GM23248 (cell line): ENCODE data around the gene DET1. TPM values are rescaled to one million over a fixed set of nuclear protein-coding genes. Genes with fewer than 3 reads are reported as not detected.

Experiments
- DNase-seq: peaks from one replicate; pipeline ENCODE4 v3.0.0-alpha.2; 2015
- H2AFZ ChIP-seq: fragments of 200-600 bp; sonication (generic); 2 replicates; pipeline ENCODE4 v1.6.1; 2016; ENCODE audit warnings: antibody characterized with exemption
- H3F3A ChIP-seq: fragments of 200-600 bp; sonication (generic); 2 replicates; pipeline ENCODE4 v1.6.1; 2016; ENCODE audit warnings: mild to moderate bottlenecking, antibody characterized with exemption, mixed run types; ENCODE audit not compliant: insufficient read depth
- H3K27ac ChIP-seq: fragments of 200-600 bp; sonication (generic); 2 replicates; pipeline ENCODE4 v1.5.1; 2016; ENCODE audit warnings: mild to moderate bottlenecking
- H3K27me3 ChIP-seq: fragments of 200-600 bp; sonication (generic); replicated peaks from 2 replicates; pipeline ENCODE4 v1.6.1; 2016; ENCODE audit warnings: mild to moderate bottlenecking; ENCODE audit not compliant: insufficient read depth
- H3K36me3 ChIP-seq: fragments of 200-600 bp; sonication (generic); 2 replicates; pipeline ENCODE4 v1.6.1; 2016; ENCODE audit warnings: low read depth, mild to moderate bottlenecking
- H3K4me1 ChIP-seq: fragments of 200-600 bp; sonication (generic); 2 replicates; pipeline ENCODE4 v1.6.1; 2016; ENCODE audit warnings: mild to moderate bottlenecking; ENCODE audit not compliant: insufficient read depth
- H3K4me2 ChIP-seq: fragments of 200-600 bp; sonication (generic); one replicate; pipeline ENCODE4 v1.6.1; 2016; ENCODE audit warnings: mild to moderate bottlenecking; ENCODE audit not compliant: unreplicated experiment
- H3K4me3 ChIP-seq: fragments of 200-600 bp; sonication (generic); 2 replicates; pipeline ENCODE4 v1.5.1; 2016; ENCODE audit warnings: mild to moderate bottlenecking
- H3K79me2 ChIP-seq: fragments of 200-600 bp; sonication (generic); 2 replicates; pipeline ENCODE4 v1.6.1; 2016; ENCODE audit warnings: mild to moderate bottlenecking; ENCODE audit not compliant: insufficient read depth
- H3K9ac ChIP-seq: fragments of 200-600 bp; sonication (generic); 2 replicates; pipeline ENCODE4 v1.6.1; 2016; ENCODE audit warnings: mild to moderate bottlenecking
- H3K9me2 ChIP-seq: fragments of 200-600 bp; sonication (generic); 2 replicates; pipeline ENCODE4 v1.6.1; 2016; ENCODE audit warnings: mixed run types, mild to moderate bottlenecking, moderate library complexity; ENCODE audit not compliant: insufficient read depth
- H3K9me3 ChIP-seq: fragments of 200-600 bp; sonication (generic); one replicate; pipeline ENCODE4 v1.6.1; 2017; ENCODE audit warnings: low read depth
- H4K20me1 ChIP-seq: fragments of 200-600 bp; sonication (generic); 2 replicates; pipeline ENCODE4 v1.6.0; 2016; ENCODE audit not compliant: insufficient read depth
- EZH2 ChIP-seq: fragments of 200-600 bp; sonication (generic); IDR thresholded peaks from 2 replicates; pipeline ENCODE4 v1.6.1; 2018; ENCODE audit warnings: antibody characterized with exemption, mild to moderate bottlenecking; ENCODE audit not compliant: insufficient read depth, poor library complexity, severe bottlenecking
- EZH2phosphoT487 ChIP-seq: fragments of 200-600 bp; sonication (generic); IDR thresholded peaks from 2 replicates; pipeline ENCODE4 v1.6.1; 2018; ENCODE audit warnings: antibody characterized with exemption, moderate library complexity, mild to moderate bottlenecking, low read depth; ENCODE audit not compliant: insufficient read depth
- WGBS, 2 experiments: methylation state at CpG; one replicate each; pipeline ENCODE4 v1.1.6; 2015 to 2017; ENCODE audit warnings: low lambda C conversion rate in 2 of 2, low coverage in 1 of 2; ENCODE audit errors: missing lambda C conversion rate in 2 of 2; 5-methylcytosine and 5-hydroxymethylcytosine counted together
- in situ Hi-C: fragments of 300-500 bp; cut with MboI; formaldehyde crosslinking; loops from 2 replicates; pipeline ENCODE4 v1.15.0; 2020
- polyA plus RNA-seq: library from polyadenylated mRNA; unstranded; fragments of >200 nt; fragmentation: Nextera tagmentation; extraction: Ambion mirVana; gene quantifications from 2 replicates; pipeline ENCODE4 v1.2.1, GENCODE V29; 2016
- total RNA-seq: library from RNA; depleted of rRNA; stranded (reverse); fragments of >200 nt; shearing (Covaris generic); gene quantifications from 2 replicates; pipeline ENCODE4 v1.2.3, GENCODE V29; 2014

The DET1 gene
- total and polyA plus RNA-seq, 2 experiments from 2014 or later = 5.5 to 10.2 TPM

DNA sequence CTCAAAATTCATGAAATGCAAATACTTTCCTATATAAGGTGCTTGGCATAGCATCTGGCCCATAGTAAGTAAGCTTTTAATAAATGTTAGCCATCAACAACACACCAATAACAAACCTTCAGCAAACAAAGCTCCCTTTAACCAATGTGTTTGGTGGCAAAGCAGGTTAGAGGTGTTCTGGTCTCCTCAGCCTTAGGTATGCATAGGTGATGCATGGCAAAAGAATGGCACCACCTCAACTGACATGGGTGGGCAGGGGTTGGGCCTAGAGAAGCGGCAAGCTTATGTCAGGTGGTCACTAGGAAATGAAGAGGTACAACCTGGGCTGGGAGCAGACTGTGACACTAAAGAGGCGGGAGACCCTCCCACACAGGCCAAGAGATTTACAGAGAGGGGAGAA is 40.8 kb downstream of the DET1 start:
- 96 to 100% methylated on average over 2 of the region's 2 CpGs for WGBS, 2 experiments
- no peak overlapping the region for H3K9ac ChIP-seq
- H3K4me2 ChIP-seq = no peak overlapping the region
- DNase-seq = no peak
- no peaks in the 10 kb centered on the region for H3K27me3 ChIP-seq
- in situ Hi-C loops = no loop called here
- no peaks in the 10 kb centered on the region for H3K4me1 ChIP-seq
- H4K20me1 ChIP-seq = no peaks in the 10 kb centered on the region
- no peaks in the 10 kb centered on the region for H3F3A ChIP-seq
- no peaks in the 10 kb centered on the region for H3K9me3 ChIP-seq
- TF ChIP-seq EZH2phosphoT487 (no peak), EZH2 (no peak)
- no peak overlapping the region for H3K4me3 ChIP-seq
- H3K9me2 ChIP-seq = no peaks in the 10 kb centered on the region
- no peak overlapping the region for H3K27ac ChIP-seq
- H3K79me2 ChIP-seq = no peaks in the 10 kb centered on the region
- no peaks in the 10 kb centered on the region; the same call in 1 of the 2 replicates for H3K36me3 ChIP-seq
- no peak overlapping the region for H2AFZ ChIP-seq

DNA sequence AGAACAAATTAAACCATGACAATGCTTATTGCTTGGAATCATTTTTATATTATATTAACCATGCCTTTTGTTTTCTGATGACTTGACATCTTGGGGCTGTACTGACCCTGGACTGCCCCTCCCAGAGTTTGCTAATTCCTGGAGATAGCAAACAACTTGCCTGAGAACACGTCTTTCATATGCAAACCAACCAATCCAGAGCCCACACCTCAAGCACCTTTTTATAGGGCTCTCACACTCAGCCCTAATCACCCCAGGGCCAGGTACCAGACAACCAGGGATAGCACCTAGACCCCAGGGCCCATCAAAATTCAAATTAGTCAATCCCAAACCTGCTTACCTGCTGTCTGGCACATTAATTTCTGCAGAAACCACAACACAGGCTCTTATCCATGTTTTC is 42.0 kb downstream of the DET1 start:
- TF ChIP-seq EZH2 = no peak
- TF ChIP-seq EZH2phosphoT487 = no peak
- H3K4me2 ChIP-seq = no peak overlapping the region
- in situ Hi-C loops = no loop called here
- DNase-seq = no peak
- no peaks in the 10 kb centered on the region for H4K20me1 ChIP-seq
- no peaks in the 10 kb centered on the region for H3K9me3 ChIP-seq
- H3K27me3 ChIP-seq = no peaks in the 10 kb centered on the region
- H3K9me2 ChIP-seq = no peaks in the 10 kb centered on the region
- H3K27ac ChIP-seq = no peak overlapping the region
- 46 to 69% methylated on average over 1 of the region's 1 CpG for WGBS, 2 experiments
- no peaks in the 10 kb centered on the region; the same call in 1 of the 2 replicates for H3K36me3 ChIP-seq
- no peak overlapping the region for H3K4me3 ChIP-seq
- no peak overlapping the region for H2AFZ ChIP-seq
- H3K4me1 ChIP-seq = no peaks in the 10 kb centered on the region
- H3K79me2 ChIP-seq = no peaks in the 10 kb centered on the region
- no peak overlapping the region for H3K9ac ChIP-seq
- no peaks in the 10 kb centered on the region for H3F3A ChIP-seq

DNA sequence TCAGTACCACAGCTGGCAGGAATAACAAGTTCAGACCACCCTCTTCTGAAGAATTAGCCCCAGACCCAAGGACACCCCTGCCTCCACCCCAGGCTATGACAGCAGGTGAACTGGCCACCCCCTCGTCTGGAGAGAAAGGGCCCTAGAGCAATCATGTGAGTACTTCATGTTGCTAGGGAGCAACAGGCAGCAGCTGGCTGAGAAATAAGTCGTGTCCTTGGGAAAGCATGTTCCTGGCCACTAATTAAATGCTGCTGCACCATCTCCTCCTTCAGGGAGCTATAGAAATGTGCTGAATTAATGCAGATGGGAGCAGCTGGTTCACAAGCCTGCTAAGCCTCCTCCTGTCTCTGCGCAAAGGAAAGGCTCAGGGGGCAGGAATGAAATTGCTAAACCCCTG is 47.5 kb downstream of the DET1 start:
- no peaks in the 10 kb centered on the region for H3F3A ChIP-seq
- H2AFZ ChIP-seq = no peak overlapping the region
- 54 to 58% methylated on average over 3 of the region's 3 CpGs for WGBS, 2 experiments
- TF ChIP-seq EZH2 (no peak), EZH2phosphoT487 (no peak)
- no peaks in the 10 kb centered on the region for H3K36me3 ChIP-seq
- no peak overlapping the region for H3K4me3 ChIP-seq
- no peaks in the 10 kb centered on the region for H3K9me2 ChIP-seq
- no peaks in the 10 kb centered on the region for H3K79me2 ChIP-seq
- no peaks in the 10 kb centered on the region for H3K4me1 ChIP-seq
- no peak overlapping the region for H3K4me2 ChIP-seq
- no peaks in the 10 kb centered on the region for H4K20me1 ChIP-seq
- no peaks in the 10 kb centered on the region for H3K9me3 ChIP-seq
- in situ Hi-C loops = no loop called here
- no peak overlapping the region for H3K27ac ChIP-seq
- DNase-seq = no peak
- H3K9ac ChIP-seq = no peak overlapping the region
- no peaks in the 10 kb centered on the region for H3K27me3 ChIP-seq

DNA sequence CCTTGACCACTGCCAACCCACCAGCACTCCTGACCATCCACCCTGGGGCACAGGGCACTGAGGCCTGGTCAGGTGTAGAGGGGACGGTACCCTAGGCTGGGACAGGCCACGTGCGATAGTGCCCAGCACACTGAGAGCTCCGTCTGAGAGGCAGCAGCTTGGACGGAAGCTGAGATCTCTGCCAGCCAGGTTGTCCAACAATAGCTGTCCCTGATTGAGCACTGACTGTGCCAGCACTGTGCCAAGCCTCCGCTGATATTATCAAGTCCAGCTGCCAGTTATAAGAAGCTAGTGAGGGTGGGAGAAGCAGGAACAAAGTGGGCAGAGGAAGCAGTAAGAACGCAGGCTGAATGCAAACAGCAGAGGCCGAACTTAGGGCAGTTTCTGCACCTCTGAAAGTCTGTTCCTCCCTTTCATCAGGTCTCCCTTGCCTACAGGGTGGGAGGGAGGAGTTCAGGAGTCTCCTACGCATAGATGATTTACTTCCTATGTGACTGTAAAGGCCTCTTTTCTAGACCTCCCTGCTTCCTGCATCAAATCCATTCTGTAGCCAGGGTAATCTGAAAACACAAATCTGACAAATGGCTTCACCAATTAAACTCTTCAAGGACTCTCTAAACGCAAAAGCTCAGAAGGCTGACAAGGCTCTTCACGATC is 49.2 kb downstream of the DET1 start:
- H3F3A ChIP-seq = no peaks in the 10 kb centered on the region
- WGBS, 2 experiments = 91 to 92% methylated on average over 11 of the region's 11 CpGs
- no peak for TF ChIP-seq EZH2
- no peak for TF ChIP-seq EZH2phosphoT487
- no peak overlapping the region for H2AFZ ChIP-seq
- no peaks in the 10 kb centered on the region for H3K4me1 ChIP-seq
- no peak overlapping the region for H3K9ac ChIP-seq
- no peak for DNase-seq
- H3K79me2 ChIP-seq = no peaks in the 10 kb centered on the region
- no peak overlapping the region for H3K4me3 ChIP-seq
- no peaks in the 10 kb centered on the region for H3K9me2 ChIP-seq
- in situ Hi-C loops = no loop called here
- no peaks in the 10 kb centered on the region for H3K27me3 ChIP-seq
- H3K4me2 ChIP-seq = no peak overlapping the region
- H4K20me1 ChIP-seq = no peaks in the 10 kb centered on the region
- H3K36me3 ChIP-seq = no peaks in the 10 kb centered on the region
- H3K9me3 ChIP-seq = no peaks in the 10 kb centered on the region
- no peak overlapping the region for H3K27ac ChIP-seq

DNA sequence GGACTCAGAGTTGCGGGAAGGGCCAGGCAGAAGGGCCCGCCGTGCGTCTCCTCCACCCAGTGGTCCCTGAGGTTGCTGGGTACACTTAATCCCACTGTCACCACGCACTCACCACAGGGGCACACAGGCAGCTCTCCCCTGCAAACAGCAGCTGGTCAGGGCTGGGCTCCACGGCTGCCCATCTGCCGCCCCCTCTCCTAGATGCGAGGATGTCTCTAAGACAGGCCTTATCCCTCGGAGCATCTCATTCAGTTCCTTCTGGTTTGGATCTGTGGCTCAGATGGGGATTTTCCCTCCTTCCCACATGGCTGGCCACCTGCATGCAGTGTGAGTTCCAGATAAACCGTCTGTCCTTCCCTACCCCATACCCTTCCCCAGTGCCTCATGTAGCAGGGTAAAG is 52.6 kb downstream of the DET1 start:
- DNase-seq = no peak
- in situ Hi-C loops = no loop called here
- H3K4me3 ChIP-seq = no peak overlapping the region
- no peaks in the 10 kb centered on the region for H3K9me2 ChIP-seq
- no peak overlapping the region for H3K27ac ChIP-seq
- no peaks in the 10 kb centered on the region for H3K9me3 ChIP-seq
- H3F3A ChIP-seq = no peaks in the 10 kb centered on the region
- no peaks in the 10 kb centered on the region for H3K27me3 ChIP-seq
- H4K20me1 ChIP-seq = no peaks in the 10 kb centered on the region
- no peak for TF ChIP-seq EZH2phosphoT487
- TF ChIP-seq EZH2 = no peak
- no peak overlapping the region for H2AFZ ChIP-seq
- H3K79me2 ChIP-seq = no peaks in the 10 kb centered on the region
- 83 to 84% methylated on average over 10 of the region's 10 CpGs for WGBS, 2 experiments
- H3K4me2 ChIP-seq = no peak overlapping the region
- no peak overlapping the region for H3K9ac ChIP-seq
- H3K4me1 ChIP-seq = no peaks in the 10 kb centered on the region
- H3K36me3 ChIP-seq = no peaks in the 10 kb centered on the region
